GM21423 (cell line): ENCODE results near the gene INSR.

ENCODE experiments used
- ATAC-seq: cut with Tn5 transposase; IDR thresholded peaks from one replicate; pipeline ENCODE4 v1.9.1; 2021; ENCODE audit warnings: mild to moderate bottlenecking, moderate library complexity; ENCODE audit not compliant: unreplicated experiment

Gene INSR

DNA sequence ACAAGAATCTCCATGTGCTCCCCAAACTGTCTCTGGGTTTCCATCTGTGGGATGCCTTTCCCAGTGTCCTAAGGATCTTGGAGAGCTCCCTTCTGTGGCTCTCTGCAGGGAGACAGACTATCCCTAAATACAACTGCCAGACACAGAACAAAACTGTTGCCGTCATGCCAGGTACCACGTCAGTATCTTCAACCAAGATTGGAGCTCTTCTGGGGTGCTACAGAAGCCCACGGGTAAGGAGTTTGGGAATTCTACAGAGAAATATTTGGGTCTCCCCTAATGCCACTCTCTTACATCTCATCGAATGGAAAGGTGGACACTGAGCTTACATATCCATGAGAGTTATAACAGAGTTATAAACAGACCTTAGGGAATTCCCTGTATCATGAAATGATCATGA is 230.9 kb downstream of the INSR start:
- no peak for ATAC-seq
